ENCODE measurements around the gene RAPGEF4. TPM values are rescaled to one million over a fixed set of nuclear protein-coding genes. Genes with fewer than 3 reads are reported as not detected.
A peak's percentile ranks its signal among the peaks of the same experiment; 100 is the strongest.

RAPGEF4 gene
- total and polyA plus RNA-seq, 9 donors, result 1.1 to 2.4 (median 1.5) TPM

DNA sequence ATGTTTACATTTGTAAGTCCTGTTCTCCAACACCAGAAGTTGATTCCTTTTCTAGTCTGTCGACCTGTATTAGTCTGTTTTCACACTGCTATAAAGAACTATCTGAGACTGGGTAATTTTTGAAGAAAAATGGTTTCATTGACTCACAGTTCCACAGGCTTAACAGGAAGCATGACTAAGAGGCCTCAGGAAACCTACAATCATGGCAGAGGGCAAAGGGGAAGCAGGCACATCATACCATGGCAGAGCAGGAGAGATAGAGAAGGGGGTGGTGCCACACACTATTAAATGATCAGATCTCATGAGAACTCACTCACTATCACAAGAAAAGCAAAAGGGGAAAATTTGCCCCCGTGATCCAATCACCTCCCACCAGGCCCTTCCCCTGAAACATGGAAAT lies 227.2 kb downstream of the RAPGEF4 start:
- Histone ChIP-seq H3K9me3 (replicated peaks; ENCODE audit: control insufficient read depth, low read depth, low read length) (no peaks in the 10 kb centered on the region), H3K4me3 (ENCODE audit: low read length) (no peak overlapping the region), H3K27ac (ENCODE audit: low read length) (no peak overlapping the region), H3K27me3 (ENCODE audit: control insufficient read depth, insufficient read depth, low read length) (no peaks in the 10 kb centered on the region), H3K36me3 (ENCODE audit: control insufficient read depth, insufficient read depth, low read length) (no peaks in the 10 kb centered on the region), H3K4me1 (ENCODE audit: control insufficient read depth, insufficient read depth, low read length) (peaks cover 10% of the 10 kb centered on the region)
- DNase-seq, result no peak
- no CpG with 5 or more reads among the region's 2 CpGs for whole genome bisulfite sequencing (ENCODE audit: insufficient coverage)

DNA sequence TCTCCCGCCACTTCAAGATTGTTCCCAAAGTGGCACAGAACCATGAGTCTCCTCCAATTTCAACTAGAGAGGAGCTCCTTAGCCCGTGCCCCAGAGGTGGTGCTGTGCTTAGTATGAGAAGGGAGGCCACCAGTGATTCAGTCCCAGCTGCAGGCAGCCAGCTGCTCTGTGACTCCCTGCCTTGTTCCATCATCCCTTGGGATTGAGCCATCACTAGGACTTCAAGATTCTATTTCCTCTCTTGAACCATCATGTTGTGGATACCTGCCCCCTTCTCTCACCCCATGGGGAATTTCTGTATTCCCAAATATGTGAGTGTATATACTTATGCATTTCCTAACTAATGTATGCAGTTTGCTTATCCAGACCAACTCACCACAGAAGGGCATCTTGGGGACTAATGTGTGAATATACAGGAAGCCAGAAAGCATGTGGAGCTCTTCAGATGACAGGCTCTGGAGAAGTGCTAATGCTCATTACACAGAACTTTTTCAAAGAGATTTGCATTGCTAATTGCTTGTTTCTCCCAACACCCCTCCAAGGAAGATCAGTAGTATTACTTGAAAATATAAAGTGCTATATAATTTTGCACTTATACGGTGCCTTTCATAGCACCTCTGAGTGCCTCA lies 229.0 kb downstream of the RAPGEF4 start:
- DNase-seq, result no peak

DNA sequence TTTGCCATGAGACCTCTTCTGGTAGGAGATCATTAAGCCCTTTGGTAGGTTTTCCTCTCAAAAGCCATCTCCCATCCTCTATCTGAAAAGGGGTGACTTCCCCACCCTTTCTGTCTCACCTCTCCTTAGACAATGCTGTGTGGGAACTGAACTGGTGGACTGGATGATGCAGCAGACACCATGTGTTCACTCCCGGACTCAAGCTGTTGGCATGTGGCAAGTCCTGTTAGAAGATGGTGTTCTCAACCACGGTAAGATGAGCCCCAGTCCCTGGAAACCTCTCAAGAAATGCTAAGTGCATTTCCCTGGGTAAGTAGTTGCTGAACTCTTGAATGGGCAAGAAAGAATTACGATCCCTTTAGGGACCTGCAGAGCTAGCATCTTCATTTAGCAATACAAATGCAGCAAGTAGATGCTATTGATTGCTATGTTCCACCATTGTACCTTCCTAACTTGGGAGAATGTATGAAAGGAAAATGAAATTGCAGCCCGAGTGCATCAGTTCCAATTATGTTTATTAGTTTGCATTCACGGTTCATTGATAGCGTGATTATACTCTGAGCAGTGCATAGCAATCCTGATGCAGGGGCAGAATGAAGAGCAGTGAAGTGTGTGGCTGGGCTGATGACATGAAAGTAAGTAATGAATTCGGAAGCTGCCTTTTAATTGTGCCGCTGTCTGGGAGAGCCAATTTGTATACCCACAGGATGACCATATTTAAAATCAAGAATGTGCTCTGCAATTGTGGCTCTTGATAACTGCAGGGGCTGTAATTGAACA lies 230.0 kb downstream of the RAPGEF4 start:
- Histone ChIP-seq H3K4me1 (ENCODE audit: control insufficient read depth, insufficient read depth, low read length) (peaks cover 15% of the 10 kb centered on the region), H3K27ac (ENCODE audit: low read length) (no peak overlapping the region), H3K4me3 (ENCODE audit: low read length) (no peak overlapping the region), H3K36me3 (ENCODE audit: control insufficient read depth, insufficient read depth, low read length) (no peaks in the 10 kb centered on the region), H3K9me3 (replicated peaks; ENCODE audit: control insufficient read depth, low read depth, low read length) (no peaks in the 10 kb centered on the region), H3K27me3 (ENCODE audit: control insufficient read depth, insufficient read depth, low read length) (no peaks in the 10 kb centered on the region)
- 62% methylated on average over 4 of the region's 8 CpGs for WGBS (ENCODE audit: insufficient coverage)
- no peak for DNase-seq

More for the DNA sequence above, 229.0 kb downstream of the RAPGEF4 start:
- H3K27me3 ChIP-seq (ENCODE audit: control insufficient read depth, insufficient read depth, low read length), result no peaks in the 10 kb centered on the region
- no peak overlapping the region for H3K4me3 ChIP-seq (ENCODE audit: low read length)
- H3K36me3 ChIP-seq (ENCODE audit: control insufficient read depth, insufficient read depth, low read length), result no peaks in the 10 kb centered on the region
- peaks cover 15% of the 10 kb centered on the region for H3K4me1 ChIP-seq (ENCODE audit: control insufficient read depth, insufficient read depth, low read length)
- WGBS (ENCODE audit: insufficient coverage), result 80% methylated on average over 1 of the region's 3 CpGs
- no peak overlapping the region for H3K27ac ChIP-seq (ENCODE audit: low read length)
- H3K9me3 ChIP-seq (replicated peaks; ENCODE audit: control insufficient read depth, low read depth, low read length), result no peaks in the 10 kb centered on the region

DNA sequence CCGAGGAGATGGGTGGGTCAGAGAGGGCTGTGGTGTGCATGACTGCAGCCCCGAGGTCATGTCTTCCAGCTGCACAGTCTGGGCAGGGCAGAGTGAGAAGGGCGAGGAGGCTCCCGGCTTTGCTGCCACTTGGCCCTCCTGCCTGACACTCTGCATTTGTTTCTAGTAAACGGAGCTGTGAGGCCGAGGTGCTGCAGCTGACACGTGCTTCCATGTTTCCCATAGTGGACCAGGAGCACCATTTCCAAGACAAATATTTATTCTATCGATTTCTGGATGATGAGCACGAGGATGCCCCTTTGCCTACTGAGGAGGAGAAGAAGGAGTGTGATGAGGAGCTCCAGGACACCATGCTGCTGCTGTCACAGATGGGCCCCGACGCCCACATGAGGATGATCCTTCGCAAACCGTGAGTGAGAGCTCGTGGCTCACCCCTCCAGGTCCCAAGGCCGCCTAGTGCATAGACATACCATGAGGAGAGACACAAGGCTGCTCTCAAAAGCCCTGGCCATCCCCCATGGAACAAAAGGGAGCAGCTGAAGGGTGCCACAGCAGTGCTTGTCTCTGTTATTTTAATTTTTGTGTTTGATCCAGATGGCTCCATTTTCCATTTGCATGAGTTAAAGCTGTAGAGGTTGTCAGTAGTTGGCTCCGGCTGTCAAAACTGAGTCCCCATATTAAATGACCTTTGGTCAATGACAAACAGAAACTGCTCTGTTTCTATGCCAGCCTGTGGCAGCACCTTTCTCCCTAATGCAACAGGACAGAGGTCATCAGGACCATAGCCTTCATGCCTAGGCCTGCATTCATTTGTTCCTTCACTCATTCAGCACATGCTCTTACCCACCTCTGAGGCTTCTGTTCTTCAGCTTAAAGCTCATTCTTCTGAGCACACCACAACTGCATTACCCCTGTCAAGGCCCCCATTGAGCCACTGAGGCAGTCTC lies 231.7 kb downstream of the RAPGEF4 start:
- WGBS (ENCODE audit: insufficient coverage), result 68% methylated on average over 11 of the region's 16 CpGs
- Histone ChIP-seq H3K36me3 (ENCODE audit: control insufficient read depth, insufficient read depth, low read length) (no peaks in the 10 kb centered on the region), H3K4me3 (ENCODE audit: low read length) (no peak overlapping the region), H3K27ac (ENCODE audit: low read length) (no peak overlapping the region), H3K4me1 (ENCODE audit: control insufficient read depth, insufficient read depth, low read length) (peaks cover 15% of the 10 kb centered on the region), H3K27me3 (ENCODE audit: control insufficient read depth, insufficient read depth, low read length) (no peaks in the 10 kb centered on the region), H3K9me3 (replicated peaks; ENCODE audit: control insufficient read depth, low read depth, low read length) (no peaks in the 10 kb centered on the region)
- no peak for DNase-seq

DNA sequence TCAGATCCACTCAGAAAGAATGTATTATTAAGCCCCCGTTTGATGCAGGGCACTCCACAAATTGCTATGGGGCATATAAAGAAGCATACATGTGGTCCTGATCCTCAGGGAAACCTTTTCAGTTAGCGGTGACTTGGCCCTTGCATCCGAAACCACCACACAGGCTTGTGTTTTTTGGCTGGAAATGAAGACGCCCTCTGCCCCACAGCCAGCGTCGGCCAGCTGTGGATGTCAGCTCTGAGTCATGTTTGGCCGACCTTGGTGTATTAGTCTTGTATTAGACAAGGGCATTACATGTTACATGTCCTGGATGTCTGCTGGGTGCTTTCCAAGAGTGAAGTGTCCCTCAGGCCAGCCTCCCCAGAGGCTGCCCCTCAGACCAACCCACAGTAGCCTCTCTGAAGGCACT lies 232.4 kb downstream of the RAPGEF4 start:
- no peak overlapping the region for H3K27ac ChIP-seq (ENCODE audit: low read length)

DNA sequence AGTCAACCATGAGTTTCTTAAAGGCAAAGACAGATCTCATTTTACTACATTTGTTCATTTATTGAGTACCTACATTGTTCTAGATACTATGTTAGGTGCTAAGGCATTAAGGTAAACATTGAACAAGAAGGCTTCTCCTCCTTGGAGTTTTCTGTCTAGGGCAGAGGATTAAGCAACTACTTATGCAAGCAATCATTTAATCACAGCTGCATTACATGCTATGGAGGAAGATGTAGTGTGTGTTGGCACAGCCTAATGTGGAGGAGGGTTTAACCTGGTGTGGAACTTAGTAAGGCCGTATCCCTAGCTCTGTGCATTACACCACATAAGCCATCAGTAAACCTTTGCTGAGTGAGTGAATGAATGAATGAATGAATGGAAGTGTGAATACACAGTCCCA lies 233.5 kb downstream of the RAPGEF4 start:
- no peak for DNase-seq
- Histone ChIP-seq H3K27ac (ENCODE audit: low read length) (no peak overlapping the region), H3K4me3 (ENCODE audit: low read length) (no peak overlapping the region), H3K36me3 (ENCODE audit: control insufficient read depth, insufficient read depth, low read length) (no peaks in the 10 kb centered on the region), H3K4me1 (ENCODE audit: control insufficient read depth, insufficient read depth, low read length) (peaks cover 15% of the 10 kb centered on the region), H3K27me3 (ENCODE audit: control insufficient read depth, insufficient read depth, low read length) (peaks cover under 1% of the 10 kb centered on the region), H3K9me3 (replicated peaks; ENCODE audit: control insufficient read depth, low read depth, low read length) (no peaks in the 10 kb centered on the region)
- no CpG with 5 or more reads among the region's 1 CpG for WGBS (ENCODE audit: insufficient coverage)

More for the DNA sequence above, 232.4 kb downstream of the RAPGEF4 start:
- Histone ChIP-seq H3K27me3 (ENCODE audit: control insufficient read depth, insufficient read depth, low read length) (no peaks in the 10 kb centered on the region), H3K4me1 (ENCODE audit: control insufficient read depth, insufficient read depth, low read length) (peaks cover 15% of the 10 kb centered on the region), H3K9me3 (replicated peaks; ENCODE audit: control insufficient read depth, low read depth, low read length) (no peaks in the 10 kb centered on the region), H3K4me3 (ENCODE audit: low read length) (no peak overlapping the region), H3K36me3 (ENCODE audit: control insufficient read depth, insufficient read depth, low read length) (no peaks in the 10 kb centered on the region)
- 67% methylated on average over 6 of the region's 7 CpGs for WGBS (ENCODE audit: insufficient coverage)
- peak; percentile 58 for DNase-seq

DNA sequence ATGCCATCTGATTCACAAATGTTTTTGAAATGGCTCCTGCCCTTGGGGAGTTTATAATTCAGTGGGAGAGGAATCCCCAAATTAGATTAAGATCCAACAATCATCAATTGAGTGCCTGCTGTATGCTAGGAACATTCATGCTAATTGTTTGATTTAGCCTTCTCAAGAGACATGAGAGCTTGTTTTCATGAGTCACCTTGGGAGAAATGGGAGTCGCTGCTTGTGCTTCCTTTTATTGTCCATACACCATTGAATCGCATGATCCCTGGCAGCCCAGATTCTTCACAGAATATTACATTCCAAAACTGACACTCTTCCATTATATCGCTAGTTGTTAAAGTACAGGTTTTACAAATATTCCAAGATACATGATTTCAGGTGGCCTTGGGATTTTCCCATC lies 234.0 kb downstream of the RAPGEF4 start:
- Histone ChIP-seq H3K9me3 (replicated peaks; ENCODE audit: control insufficient read depth, low read depth, low read length) (no peaks in the 10 kb centered on the region), H3K4me3 (ENCODE audit: low read length) (no peak overlapping the region), H3K4me1 (ENCODE audit: control insufficient read depth, insufficient read depth, low read length) (peaks cover 15% of the 10 kb centered on the region), H3K27ac (ENCODE audit: low read length) (no peak overlapping the region), H3K36me3 (ENCODE audit: control insufficient read depth, insufficient read depth, low read length) (no peaks in the 10 kb centered on the region), H3K27me3 (ENCODE audit: control insufficient read depth, insufficient read depth, low read length) (peaks cover 3% of the 10 kb centered on the region)
- DNase-seq, result no peak
- no CpG with 5 or more reads among the region's 3 CpGs for WGBS (ENCODE audit: insufficient coverage)

DNA sequence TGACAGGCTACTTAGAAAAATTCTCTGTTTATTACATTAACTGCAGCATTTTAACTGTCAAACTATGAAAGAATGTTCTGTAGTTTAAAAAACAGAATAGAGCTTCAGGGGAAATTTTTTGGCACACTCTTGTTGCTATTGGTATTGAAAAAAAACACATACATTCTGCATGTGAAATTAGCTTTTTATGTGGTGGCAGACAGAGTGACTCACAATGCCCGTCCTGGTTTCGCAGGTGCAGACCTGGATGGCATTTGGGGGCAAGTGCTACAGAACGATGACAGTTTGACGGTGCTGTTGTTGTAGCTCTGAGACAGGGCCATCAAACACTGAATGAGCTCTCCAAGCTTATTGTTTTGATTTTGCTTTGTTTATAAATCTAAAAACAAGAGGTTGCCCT lies 235.0 kb downstream of the RAPGEF4 start:
- Histone ChIP-seq H3K4me1 (ENCODE audit: control insufficient read depth, insufficient read depth, low read length) (peaks cover 15% of the 10 kb centered on the region), H3K36me3 (ENCODE audit: control insufficient read depth, insufficient read depth, low read length) (no peaks in the 10 kb centered on the region), H3K27me3 (ENCODE audit: control insufficient read depth, insufficient read depth, low read length) (peaks cover 3% of the 10 kb centered on the region), H3K4me3 (ENCODE audit: low read length) (no peak overlapping the region), H3K27ac (ENCODE audit: low read length) (no peak overlapping the region), H3K9me3 (replicated peaks; ENCODE audit: control insufficient read depth, low read depth, low read length) (no peaks in the 10 kb centered on the region)
- DNase-seq, result no peak
- 73% methylated on average over 2 of the region's 4 CpGs for WGBS (ENCODE audit: insufficient coverage)

DNA sequence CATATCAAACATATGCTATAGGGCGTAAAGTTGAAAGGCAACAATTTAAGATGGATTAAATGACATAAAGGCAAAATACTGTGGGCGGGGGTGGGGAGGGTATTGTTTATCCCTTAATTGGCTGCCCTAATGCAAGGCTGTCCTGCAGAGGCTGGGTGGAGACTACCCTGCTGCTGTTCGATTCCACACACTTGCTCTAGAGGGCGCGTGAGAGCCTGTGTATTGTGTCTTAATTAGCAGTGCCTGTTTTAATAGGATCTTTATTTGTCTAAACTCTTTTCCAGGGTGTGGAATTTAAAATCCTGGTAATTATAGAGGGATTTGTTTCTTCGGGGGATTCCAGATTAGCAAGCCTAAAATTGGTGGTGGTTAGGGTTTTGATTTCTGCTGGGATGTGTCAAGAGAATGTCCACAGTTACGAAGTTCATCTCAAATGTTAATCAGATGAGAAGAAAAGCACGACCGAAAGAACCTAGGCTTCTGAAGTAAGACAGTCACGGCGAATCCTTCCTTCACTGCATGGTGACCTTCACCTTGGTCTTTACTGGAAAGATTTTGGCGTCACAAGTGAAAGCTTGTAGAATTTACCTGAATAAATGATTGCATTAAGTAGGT lies 236.5 kb downstream of the RAPGEF4 start:
- 77% methylated on average over 7 of the region's 12 CpGs for WGBS (ENCODE audit: insufficient coverage)
- DNase-seq, result no peak

More for the DNA sequence above, 236.5 kb downstream of the RAPGEF4 start:
- no peaks in the 10 kb centered on the region for H3K36me3 ChIP-seq (ENCODE audit: control insufficient read depth, insufficient read depth, low read length)
- peaks cover 3% of the 10 kb centered on the region for H3K27me3 ChIP-seq (ENCODE audit: control insufficient read depth, insufficient read depth, low read length)
- no peak overlapping the region for H3K27ac ChIP-seq (ENCODE audit: low read length)
- peaks cover 10% of the 10 kb centered on the region for H3K4me1 ChIP-seq (ENCODE audit: control insufficient read depth, insufficient read depth, low read length)
- H3K4me3 ChIP-seq (ENCODE audit: low read length), result no peak overlapping the region
- no peaks in the 10 kb centered on the region for H3K9me3 ChIP-seq (replicated peaks; ENCODE audit: control insufficient read depth, low read depth, low read length)

Measured in muscle of leg (tissue), 11 donors.